ENCODE data around the gene POLN.

POLN gene

DNA sequence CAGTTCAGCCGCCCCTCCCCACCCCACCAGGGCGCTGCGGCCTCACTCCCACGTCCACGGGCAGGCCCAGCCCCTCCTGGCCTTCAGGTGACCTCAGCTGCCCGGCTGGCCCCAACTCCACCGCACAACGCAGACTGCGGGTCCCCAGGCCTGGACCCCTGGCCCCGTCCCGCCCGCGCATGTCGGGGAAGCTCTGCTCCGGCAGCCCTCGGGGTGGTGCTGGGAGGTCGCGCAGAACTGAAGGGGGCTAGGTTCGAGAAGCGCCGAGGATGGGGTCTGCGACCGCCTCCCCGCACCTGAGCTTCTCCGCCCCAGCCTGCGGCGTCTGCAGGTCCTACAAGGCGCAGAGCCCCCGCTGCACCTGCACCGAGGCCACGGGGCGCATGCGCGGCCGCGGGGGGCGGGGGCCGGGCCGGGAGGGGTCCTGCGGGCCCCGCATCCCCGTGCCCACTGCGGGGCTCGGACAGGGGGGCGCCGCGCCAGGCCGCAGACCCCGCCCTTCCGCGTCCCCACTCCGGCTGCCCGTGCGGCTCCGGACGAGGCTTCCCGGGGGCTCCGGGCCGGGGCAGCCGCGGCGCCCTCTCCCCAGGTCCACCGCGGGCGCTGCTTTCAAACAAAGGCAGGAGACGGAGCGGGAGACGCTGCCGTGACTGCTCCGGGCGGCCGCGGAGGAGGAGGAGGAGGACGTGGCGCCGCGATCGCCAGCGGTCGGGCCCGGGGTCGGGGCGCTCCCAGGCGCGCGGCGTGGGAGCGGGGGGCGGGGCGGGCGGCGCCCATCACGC, 183.5 kb downstream of the POLN start:
- Histone ChIP-seq H3K36me3 (replicated peaks) (no peaks in the 10 kb centered on the region), H3K27me3 (replicated peaks) (peaks cover 31% of the 10 kb centered on the region), H3K27ac (no peak overlapping the region), H3K4me3 (ENCODE audit: low read depth, low read length) (peak overlapping the region; percentile 3)
- no peak for DNase-seq
- in situ Hi-C loops (cut with HindIII; ENCODE audit: low pct_ligation_motif_present, low sequenced_read_pairs), result no loop called here
- TF ChIP-seq, protein P1, sequence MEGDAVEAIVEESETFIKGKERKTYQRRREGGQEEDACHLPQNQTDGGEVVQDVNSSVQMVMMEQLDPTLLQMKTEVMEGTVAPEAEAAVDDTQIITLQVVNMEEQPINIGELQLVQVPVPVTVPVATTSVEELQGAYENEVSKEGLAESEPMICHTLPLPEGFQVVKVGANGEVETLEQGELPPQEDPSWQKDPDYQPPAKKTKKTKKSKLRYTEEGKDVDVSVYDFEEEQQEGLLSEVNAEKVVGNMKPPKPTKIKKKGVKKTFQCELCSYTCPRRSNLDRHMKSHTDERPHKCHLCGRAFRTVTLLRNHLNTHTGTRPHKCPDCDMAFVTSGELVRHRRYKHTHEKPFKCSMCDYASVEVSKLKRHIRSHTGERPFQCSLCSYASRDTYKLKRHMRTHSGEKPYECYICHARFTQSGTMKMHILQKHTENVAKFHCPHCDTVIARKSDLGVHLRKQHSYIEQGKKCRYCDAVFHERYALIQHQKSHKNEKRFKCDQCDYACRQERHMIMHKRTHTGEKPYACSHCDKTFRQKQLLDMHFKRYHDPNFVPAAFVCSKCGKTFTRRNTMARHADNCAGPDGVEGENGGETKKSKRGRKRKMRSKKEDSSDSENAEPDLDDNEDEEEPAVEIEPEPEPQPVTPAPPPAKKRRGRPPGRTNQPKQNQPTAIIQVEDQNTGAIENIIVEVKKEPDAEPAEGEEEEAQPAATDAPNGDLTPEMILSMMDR (IDR thresholded peaks at IDR 0.05; ENCODE audit: low read depth, low read length, missing control alignments), result no peak

DNA sequence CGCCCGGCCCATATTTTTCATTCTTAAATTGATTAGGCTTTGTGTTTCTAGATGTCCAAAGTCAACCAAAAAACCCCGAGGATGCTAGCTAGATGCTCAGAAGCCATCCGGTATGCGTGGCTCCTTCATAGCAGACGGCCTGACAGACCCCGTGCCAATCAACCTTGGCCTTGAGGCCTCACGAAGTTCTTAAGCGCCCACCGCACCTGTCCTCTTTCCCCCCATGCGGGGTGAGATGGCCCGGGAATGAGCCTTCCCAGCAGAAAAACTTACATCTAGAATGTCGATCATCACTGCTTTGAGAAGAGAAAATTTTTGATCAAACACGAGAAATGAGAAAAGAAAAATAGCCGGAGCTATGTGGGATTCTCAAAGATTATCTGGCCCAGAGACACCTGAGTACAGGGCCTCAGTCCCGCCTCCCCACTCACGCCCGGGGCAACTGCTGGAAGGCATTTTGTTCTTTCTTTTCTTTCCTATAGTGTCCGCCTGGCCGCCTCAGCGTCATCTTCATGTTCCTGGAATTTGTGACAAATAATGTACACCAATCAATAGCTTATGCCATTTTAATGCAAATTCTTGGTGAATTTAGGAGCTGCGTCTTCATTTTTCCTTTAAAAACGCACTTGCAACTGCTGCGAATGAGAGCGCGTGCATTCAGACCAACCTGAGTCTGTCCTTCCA, 184.4 kb downstream of the POLN start:
- peaks cover 32% of the 10 kb centered on the region for H3K27me3 ChIP-seq (replicated peaks)
- DNase-seq, result no peak
- no peak overlapping the region for H3K4me3 ChIP-seq (ENCODE audit: low read depth, low read length)
- TF ChIP-seq, protein P1 (IDR thresholded peaks at IDR 0.05; ENCODE audit: low read depth, low read length, missing control alignments), result no peak
- H3K27ac ChIP-seq, result no peak overlapping the region
- H3K36me3 ChIP-seq (replicated peaks), result no peaks in the 10 kb centered on the region
- in situ Hi-C loops (cut with HindIII; ENCODE audit: low pct_ligation_motif_present, low sequenced_read_pairs), result no loop called here

DNA sequence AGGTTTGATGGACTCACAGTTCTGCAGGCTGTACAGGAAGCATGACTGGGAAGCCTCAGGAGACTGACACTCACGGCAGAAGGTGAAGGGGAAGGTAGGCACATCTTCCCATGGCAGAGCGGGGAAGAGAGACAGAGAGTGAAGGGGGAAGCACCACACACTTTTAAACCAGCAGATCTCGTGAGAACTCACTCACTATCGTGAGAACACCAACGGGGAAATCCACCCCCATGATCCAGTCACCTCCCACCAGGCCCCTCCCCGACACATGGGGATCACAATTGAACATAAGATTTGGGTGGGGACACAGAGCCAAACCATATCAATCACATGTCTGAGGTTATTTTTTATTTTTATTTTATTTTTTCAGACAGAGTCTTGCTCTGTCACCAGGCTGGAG, 187.7 kb downstream of the POLN start:
- no peak for DNase-seq
- in situ Hi-C loops (cut with HindIII; ENCODE audit: low pct_ligation_motif_present, low sequenced_read_pairs), result no loop called here
- Histone ChIP-seq H3K27me3 (replicated peaks) (peaks cover 22% of the 10 kb centered on the region), H3K27ac (no peak overlapping the region), H3K36me3 (replicated peaks) (no peaks in the 10 kb centered on the region), H3K4me3 (ENCODE audit: low read depth, low read length) (no peak overlapping the region)
- TF ChIP-seq, protein P1 (IDR thresholded peaks at IDR 0.05; ENCODE audit: low read depth, low read length, missing control alignments), result no peak

DNA sequence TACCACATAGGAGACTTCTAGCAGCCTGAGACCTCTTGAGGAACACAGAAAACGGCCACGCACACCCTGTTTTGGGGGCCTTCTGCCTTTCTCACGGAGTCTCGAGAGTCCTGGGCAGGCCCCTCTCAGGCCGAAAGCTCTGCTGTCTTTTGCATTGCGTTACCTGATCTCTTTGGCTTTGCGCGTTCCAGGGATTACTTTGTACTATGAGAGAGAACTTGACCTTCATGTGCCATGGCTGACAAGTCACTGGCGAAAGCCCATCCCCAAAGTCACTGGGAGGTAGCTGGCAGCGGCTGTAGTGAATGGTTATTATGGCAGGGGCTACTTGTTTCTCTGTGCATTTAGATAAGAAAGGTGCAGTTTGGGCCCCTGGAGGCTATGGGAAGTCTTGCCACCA, 190.8 kb downstream of the POLN start:
- Histone ChIP-seq H3K27me3 (replicated peaks) (peaks cover 5% of the 10 kb centered on the region), H3K36me3 (replicated peaks) (no peaks in the 10 kb centered on the region), H3K4me3 (ENCODE audit: low read depth, low read length) (no peak overlapping the region), H3K27ac (no peak overlapping the region)
- TF ChIP-seq, protein P1 (IDR thresholded peaks at IDR 0.05; ENCODE audit: low read depth, low read length, missing control alignments), result no peak
- in situ Hi-C loops (cut with HindIII; ENCODE audit: low pct_ligation_motif_present, low sequenced_read_pairs), result no loop called here
- DNase-seq, result no peak

DNA sequence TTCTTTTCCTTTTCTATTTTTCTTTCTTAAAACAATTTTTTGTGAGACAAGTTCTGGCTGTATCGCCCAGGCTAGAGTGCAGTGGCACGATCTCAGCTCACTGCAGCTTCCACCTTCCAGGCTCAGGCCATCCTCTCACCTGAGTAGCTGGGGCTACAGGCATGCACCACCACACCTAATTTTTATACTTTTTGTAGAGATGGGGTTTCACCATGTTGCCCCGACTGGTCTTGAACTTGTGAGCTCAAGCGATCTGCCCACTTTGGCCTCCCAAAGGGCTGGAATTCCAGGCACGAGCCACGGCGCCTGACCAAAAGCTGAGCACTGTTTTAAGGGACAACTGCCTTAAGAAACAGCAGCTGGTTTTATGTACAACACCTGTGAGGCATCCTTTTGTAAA, 192.1 kb downstream of the POLN start:
- H3K4me3 ChIP-seq (ENCODE audit: low read depth, low read length), result no peak overlapping the region
- TF ChIP-seq, protein P1 (IDR thresholded peaks at IDR 0.05; ENCODE audit: low read depth, low read length, missing control alignments), result no peak
- no peak for DNase-seq
- H3K27ac ChIP-seq, result no peak overlapping the region
- in situ Hi-C loops (cut with HindIII; ENCODE audit: low pct_ligation_motif_present, low sequenced_read_pairs), result no loop called here
- peaks cover 5% of the 10 kb centered on the region for H3K27me3 ChIP-seq (replicated peaks)
- no peaks in the 10 kb centered on the region for H3K36me3 ChIP-seq (replicated peaks)

Measured in brain microvascular endothelial cell (primary cell).